GM21390 (cell line): ENCODE measurements around the gene DSTYK.
"Not testable (repeated sequence)": the region's sequence is repeated elsewhere in the genome, so short reads cannot be mapped to it uniquely, and the experiment has no call there.

Experiments used
- ATAC-seq: cut with Tn5 transposase; IDR thresholded peaks from one replicate; pipeline ENCODE4 v1.9.1; 2021; ENCODE audit not compliant: unreplicated experiment

Gene DSTYK

GRCh38 chr1:205217418-205217817, 5.9 kb upstream of the DSTYK start:
- no peak for ATAC-seq

GRCh38 chr1:205216588-205216987, 5.1 kb upstream of the DSTYK start:
- ATAC-seq = no peak

- no peak for ATAC-seq
These were observed 3.3 kb upstream of the DSTYK start for GRCh38 chr1:205214756-205215155.

GRCh38 chr1:205211839-205212536, 486 bp upstream of the DSTYK start:
- peak; percentile 24 for ATAC-seq

- peak; percentile 14 for ATAC-seq
These were observed 740 bp downstream of the DSTYK start for GRCh38 chr1:205210756-205211168.

GRCh38 chr1:205208811-205209210, 2.7 kb downstream of the DSTYK start:
- ATAC-seq = no peak

GRCh38 chr1:205205055-205205454, 6.4 kb downstream of the DSTYK start:
- ATAC-seq = no peak

- ATAC-seq = no peak
These were observed 7.0 kb downstream of the DSTYK start for GRCh38 chr1:205204552-205204951.

GRCh38 chr1:205199931-205200299, 11.6 kb downstream of the DSTYK start:
- ATAC-seq = no peak

- ATAC-seq = no peak
These were observed 12.2 kb downstream of the DSTYK start for GRCh38 chr1:205199090-205199930.

GRCh38 chr1:205192287-205192686, 19.2 kb downstream of the DSTYK start:
- ATAC-seq = no peak

- ATAC-seq = no peak
These were observed 19.9 kb downstream of the DSTYK start for GRCh38 chr1:205191622-205192021.

GRCh38 chr1:205190845-205191577, 20.5 kb downstream of the DSTYK start:
- no peak for ATAC-seq

- ATAC-seq = no peak
These were observed 22.4 kb downstream of the DSTYK start for GRCh38 chr1:205189131-205189530.

- ATAC-seq = no peak
These were observed 22.9 kb downstream of the DSTYK start for GRCh38 chr1:205188596-205188995.

GRCh38 chr1:205188098-205188497, 23.4 kb downstream of the DSTYK start:
- no peak for ATAC-seq

GRCh38 chr1:205187420-205187819, 24.1 kb downstream of the DSTYK start:
- ATAC-seq = no peak

- no peak for ATAC-seq
These were observed 25.3 kb downstream of the DSTYK start for GRCh38 chr1:205186191-205186590.

GRCh38 chr1:205183676-205184335, 27.7 kb downstream of the DSTYK start:
- ATAC-seq = no peak

- ATAC-seq = no peak
These were observed 28.6 kb downstream of the DSTYK start for GRCh38 chr1:205182930-205183329.

GRCh38 chr1:205180331-205180730, 31.2 kb downstream of the DSTYK start:
- not testable (repeated sequence) for ATAC-seq
